NCI-H2107 treated with DMSO at 0.1 percent for 48 hours (cell line): ENCODE data around the gene OGT.
"Not testable (repeated sequence)": the region's sequence is repeated elsewhere in the genome, so short reads cannot be mapped to it uniquely, and the experiment has no call there.

Experiments
- DNase-seq: peaks from one replicate; lab custom pipeline; 2025; ENCODE audit not compliant: unreplicated experiment; lab: John Stamatoyannopoulos, UW

The OGT gene

GRCh38 chrX:71537743-71538142, 4.8 kb downstream of the OGT start:
- DNase-seq, result no peak

GRCh38 chrX:71540801-71541200, 7.9 kb downstream of the OGT start:
- DNase-seq, result no peak

GRCh38 chrX:71541210-71542022, 8.5 kb downstream of the OGT start:
- DNase-seq, result no peak

GRCh38 chrX:71542411-71542810, 9.5 kb downstream of the OGT start:
- no peak for DNase-seq

- DNase-seq, result no peak
These were observed 9.9 kb downstream of the OGT start for GRCh38 chrX:71542825-71543224.

- DNase-seq, result no peak
These were observed 10.4 kb downstream of the OGT start for GRCh38 chrX:71543316-71543715.

GRCh38 chrX:71545364-71545763, 12.5 kb downstream of the OGT start:
- DNase-seq, result no peak

- no peak for DNase-seq
These were observed 14.0 kb downstream of the OGT start for GRCh38 chrX:71546879-71547278.

GRCh38 chrX:71547339-71547738, 14.4 kb downstream of the OGT start:
- no peak for DNase-seq

GRCh38 chrX:71549986-71550385, 17.1 kb downstream of the OGT start:
- no peak for DNase-seq

GRCh38 chrX:71550578-71550977, 17.7 kb downstream of the OGT start:
- DNase-seq, result no peak

- DNase-seq, result no peak
These were observed 23.1 kb downstream of the OGT start for GRCh38 chrX:71556036-71556435.

GRCh38 chrX:71558920-71559319, 26.0 kb downstream of the OGT start:
- no peak for DNase-seq

- DNase-seq, result not testable (repeated sequence)
These were observed 26.9 kb downstream of the OGT start for GRCh38 chrX:71559773-71560172.

- DNase-seq, result no peak
These were observed 31.0 kb downstream of the OGT start for GRCh38 chrX:71563921-71564320.

- no peak for DNase-seq
These were observed 32.7 kb downstream of the OGT start for GRCh38 chrX:71565474-71566041.

- not testable (repeated sequence) for DNase-seq
These were observed 38.5 kb downstream of the OGT start for GRCh38 chrX:71571390-71571789.

GRCh38 chrX:71573590-71573989, 40.7 kb downstream of the OGT start:
- no peak for DNase-seq

- no peak for DNase-seq
These were observed 44.8 kb downstream of the OGT start for GRCh38 chrX:71577682-71578081.

- DNase-seq, result no peak
These were observed 45.6 kb downstream of the OGT start, which contains the start of gene GCNA for GRCh38 chrX:71578253-71579135. TSS of gene GCNA (plus strand) at chrX:71578437. CDS start at chrX:71580822, 2,385 bp downstream.

GRCh38 chrX:71579136-71579989, 46.5 kb downstream of the OGT start:
- DNase-seq, result no peak
